Osteoblast (primary cell): ENCODE data around the gene PPP1R13B. TPM values are rescaled to one million over a fixed set of nuclear protein-coding genes. Genes with fewer than 3 reads are reported as not detected.
A peak's percentile ranks its signal among the peaks of the same experiment; 100 is the strongest.

Experiments used
- DNase-seq: peaks from one replicate; pipeline ENCODE4 v3.0.0; 2011; ENCODE audit warnings: low spot score, mixed read lengths; ENCODE audit not compliant: insufficient read length; ENCODE audit errors: missing footprints
- H2AFZ ChIP-seq: 2 replicates; pipeline ENCODE4 v1.6.0; 2011; ENCODE audit warnings: mild to moderate bottlenecking, low read length
- H3K27ac ChIP-seq: 2 replicates; pipeline ENCODE4 v1.5.1; 2011; ENCODE audit warnings: mild to moderate bottlenecking, low read depth, low read length, moderate library complexity
- H3K27me3 ChIP-seq: 2 replicates; pipeline ENCODE4 v1.6.0; 2012; ENCODE audit warnings: mild to moderate bottlenecking, control low read depth, inconsistent platforms, low read length, moderate library complexity; ENCODE audit not compliant: insufficient read depth
- H3K36me3 ChIP-seq: 2 replicates; pipeline ENCODE4 v1.5.1; 2011; ENCODE audit warnings: mild to moderate bottlenecking, low read length, control low read depth, moderate library complexity; ENCODE audit not compliant: insufficient read depth
- H3K4me1 ChIP-seq: 2 replicates; pipeline ENCODE4 v1.5.1; 2011; ENCODE audit warnings: mild to moderate bottlenecking, low read length, control low read depth, moderate library complexity; ENCODE audit not compliant: insufficient read depth
- H3K4me2 ChIP-seq: 2 replicates; pipeline ENCODE4 v1.6.0; 2011; ENCODE audit warnings: mild to moderate bottlenecking, low read length; ENCODE audit not compliant: insufficient read depth
- H3K4me3 ChIP-seq: fragments of 200-600 bp; sonication (generic); 3 replicates; pipeline ENCODE4 v1.5.1; 2012; ENCODE audit warnings: mild to moderate bottlenecking, low read length, inconsistent platforms; ENCODE audit not compliant: insufficient read depth
- H3K79me2 ChIP-seq: 2 replicates; pipeline ENCODE4 v1.6.0; 2012; ENCODE audit warnings: mild to moderate bottlenecking, low read length, control low read depth, inconsistent platforms; ENCODE audit not compliant: insufficient read depth
- H3K9me3 ChIP-seq: 2 replicates; pipeline ENCODE4 v1.5.1; 2011; ENCODE audit warnings: low read depth, low read length, control low read depth
- H4K20me1 ChIP-seq: 2 replicates; pipeline ENCODE4 v1.6.0; 2012; ENCODE audit warnings: mild to moderate bottlenecking, low read length, control low read depth; ENCODE audit not compliant: insufficient read depth
- CTCF ChIP-seq: IDR thresholded peaks from 2 replicates; pipeline ENCODE4 v1.5.1; 2011; ENCODE audit warnings: mild to moderate bottlenecking, low read depth, low read length, moderate library complexity; ENCODE audit errors: extremely low read depth
- total RNA-seq: library from RNA; depleted of rRNA; stranded (reverse); fragments of >200 nt; gene quantifications from 2 replicates; pipeline ENCODE4 v1.2.3, GENCODE V29; 2012

PPP1R13B gene
- total RNA-seq, 1 donor: 3.3 TPM

DNA sequence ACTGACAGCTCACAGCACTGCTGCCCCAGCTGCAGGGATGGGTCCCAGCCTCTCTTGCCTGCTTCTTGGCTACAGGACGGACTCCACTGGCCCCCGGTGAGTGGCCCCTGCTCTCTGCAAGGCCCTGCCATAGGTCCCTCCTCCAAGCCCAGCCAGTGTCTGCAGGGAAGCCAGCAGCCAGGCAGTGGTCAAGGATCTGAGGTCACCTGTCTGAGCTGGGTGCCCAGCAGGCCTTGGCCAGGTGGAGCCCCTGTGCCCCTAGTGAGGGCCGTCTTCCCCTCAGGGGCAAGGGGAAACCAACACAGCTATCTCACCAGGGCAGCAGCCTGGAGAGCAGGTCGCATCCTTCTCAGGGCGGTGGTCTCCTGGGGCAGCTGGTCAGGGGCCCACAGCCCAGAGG lies 145.3 kb downstream of the PPP1R13B start:
- no peak for DNase-seq
- no peak for TF ChIP-seq CTCF
- H3K9me3 ChIP-seq: no peaks in the 10 kb centered on the region
- H3K4me3 ChIP-seq: no peak overlapping the region
- H3K4me2 ChIP-seq: no peak overlapping the region
- H3K36me3 ChIP-seq: peaks cover 71% of the 10 kb centered on the region
- H4K20me1 ChIP-seq: peaks cover 9% of the 10 kb centered on the region
- H3K27ac ChIP-seq: no peak overlapping the region
- peaks cover 30% of the 10 kb centered on the region for H3K79me2 ChIP-seq
- no peaks in the 10 kb centered on the region for H3K4me1 ChIP-seq
- H2AFZ ChIP-seq: no peak overlapping the region
- H3K27me3 ChIP-seq: no peaks in the 10 kb centered on the region

- no peak overlapping the region for H3K4me3 ChIP-seq
- no peaks in the 10 kb centered on the region for H3K27me3 ChIP-seq
- H3K4me2 ChIP-seq: no peak overlapping the region
- H3K79me2 ChIP-seq: peaks cover 42% of the 10 kb centered on the region
- H4K20me1 ChIP-seq: peaks cover 18% of the 10 kb centered on the region
- peaks cover 62% of the 10 kb centered on the region for H3K36me3 ChIP-seq
- H3K4me1 ChIP-seq: no peaks in the 10 kb centered on the region
- peak; percentile 60 for DNase-seq
- H3K27ac ChIP-seq: no peak overlapping the region
- no peak for TF ChIP-seq CTCF
- H2AFZ ChIP-seq: no peak overlapping the region
- H3K9me3 ChIP-seq: no peaks in the 10 kb centered on the region
Measured at GRCh38 chr14:103700753-103701490, 146.5 kb downstream of the PPP1R13B start.

DNA sequence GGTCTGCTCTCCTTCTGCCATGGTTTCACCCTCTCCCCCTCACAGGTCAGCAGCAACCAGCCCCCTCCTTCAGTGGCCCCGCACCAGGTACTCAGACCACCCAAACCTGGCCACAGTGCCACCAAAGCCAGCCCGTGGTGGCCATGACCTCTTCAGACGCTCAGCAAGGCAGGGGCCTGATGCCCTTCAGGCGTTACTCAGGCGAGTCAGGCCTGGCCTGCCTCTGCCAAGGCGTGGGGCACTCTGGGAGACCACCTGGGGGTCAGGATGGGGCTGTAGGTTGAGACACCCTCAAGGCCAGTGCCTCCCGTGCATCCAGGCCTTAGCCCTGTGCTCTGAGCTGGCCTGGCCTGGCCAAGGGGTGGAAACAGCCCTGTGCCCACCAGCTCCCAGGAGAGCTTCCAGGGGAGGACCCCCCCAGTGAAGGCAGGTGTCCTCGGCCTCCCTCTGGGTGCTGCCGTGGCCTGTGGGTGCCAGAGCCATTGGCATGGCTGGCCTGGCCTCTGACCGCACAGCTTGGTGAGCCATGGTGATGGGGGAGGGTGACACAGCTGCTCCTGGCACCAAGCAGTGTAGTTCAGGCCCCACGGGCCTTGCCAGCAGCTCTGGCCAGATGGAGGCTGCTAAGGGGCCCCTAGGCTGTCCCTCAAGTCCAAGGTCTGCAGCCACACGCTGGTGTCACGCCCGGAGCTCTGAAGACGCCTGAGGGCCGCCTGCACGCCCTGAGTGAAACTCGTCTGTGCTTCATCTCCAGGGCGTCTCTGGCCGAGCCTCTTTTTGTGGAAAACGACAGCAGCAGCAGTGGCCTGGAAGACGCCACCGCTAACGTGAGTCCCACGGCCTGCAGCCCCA lies 147.2 kb downstream of the PPP1R13B start:
- no peak for TF ChIP-seq CTCF
- Histone ChIP-seq H3K4me2 (no peak overlapping the region), H3K4me3 (no peak overlapping the region), H2AFZ (no peak overlapping the region), H3K4me1 (no peaks in the 10 kb centered on the region), H4K20me1 (peaks cover 15% of the 10 kb centered on the region), H3K36me3 (peaks cover 55% of the 10 kb centered on the region), H3K27me3 (no peaks in the 10 kb centered on the region), H3K9me3 (no peaks in the 10 kb centered on the region), H3K79me2 (peaks cover 48% of the 10 kb centered on the region), H3K27ac (no peak overlapping the region)
- peak; percentile 65 for DNase-seq

- Histone ChIP-seq H3K36me3 (peaks cover 60% of the 10 kb centered on the region), H3K79me2 (peaks cover 54% of the 10 kb centered on the region), H3K4me1 (no peaks in the 10 kb centered on the region)
Measured at GRCh38 chr14:103699261-103699661, 148.1 kb downstream of the PPP1R13B start.

More at GRCh38 chr14:103699261-103699661, 148.1 kb downstream of the PPP1R13B start:
- Histone ChIP-seq H3K27me3 (no peaks in the 10 kb centered on the region), H3K27ac (no peak overlapping the region), H3K4me3 (no peak overlapping the region), H3K9me3 (no peaks in the 10 kb centered on the region), H4K20me1 (peaks cover 15% of the 10 kb centered on the region), H3K4me2 (no peak overlapping the region), H2AFZ (no peak overlapping the region)
- TF ChIP-seq CTCF: no peak
- no peak for DNase-seq
